ENCODE measurements around the gene TMX1.
A peak's percentile ranks its signal among the peaks of the same experiment; 100 is the strongest.

The TMX1 gene

DNA sequence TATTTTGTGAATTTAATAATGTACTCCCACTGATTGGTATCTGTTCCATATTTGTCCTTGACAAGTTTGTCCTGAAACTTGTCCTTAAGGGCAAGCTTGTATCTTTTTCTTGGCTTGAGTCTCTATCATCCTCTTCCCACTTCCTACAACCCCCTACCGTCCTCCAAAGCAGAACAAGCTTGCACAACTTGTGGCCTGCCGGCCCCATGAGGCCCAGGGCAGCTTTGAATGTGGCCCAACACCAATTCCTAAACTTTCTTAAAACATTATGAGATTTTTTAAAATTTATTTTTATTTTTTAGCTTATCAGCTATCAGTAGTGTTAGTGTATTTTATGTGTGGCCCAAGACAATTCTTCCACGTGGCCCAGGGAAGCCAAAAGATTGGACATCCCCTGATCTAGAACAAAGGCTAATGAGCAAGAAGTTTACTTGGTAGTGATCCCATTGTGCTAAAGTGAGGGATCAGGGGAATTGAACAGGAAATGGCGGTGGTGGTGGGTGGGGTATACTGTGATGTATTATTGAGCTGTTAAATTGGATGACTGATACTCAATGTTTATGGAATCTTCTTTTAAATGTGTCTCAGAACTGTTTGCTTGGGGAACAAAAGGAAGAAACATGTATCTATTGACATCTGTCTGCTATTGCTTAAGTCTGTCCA lies 37.8 kb downstream of the TMX1 start:
- Histone ChIP-seq H3K36me3 (ENCODE audit: insufficient read depth, low read length) (no peaks in the 10 kb centered on the region), H3K9me3 (ENCODE audit: low read length) (no peaks in the 10 kb centered on the region), H3K4me1 (ENCODE audit: insufficient read depth, low read length) (no peaks in the 10 kb centered on the region), H3K27ac (ENCODE audit: low read depth, low read length) (no peak overlapping the region), H3K4me3 (ENCODE audit: low read depth in 1 of 2, low read length in 2 of 2) (no peak overlapping the region), H3K27me3 (ENCODE audit: control insufficient read depth in 1 of 2, insufficient read depth in 2 of 2, low read length in 2 of 2) (no peaks in the 10 kb centered on the region), H3K9ac (ENCODE audit: low read length) (no peak overlapping the region)

DNA sequence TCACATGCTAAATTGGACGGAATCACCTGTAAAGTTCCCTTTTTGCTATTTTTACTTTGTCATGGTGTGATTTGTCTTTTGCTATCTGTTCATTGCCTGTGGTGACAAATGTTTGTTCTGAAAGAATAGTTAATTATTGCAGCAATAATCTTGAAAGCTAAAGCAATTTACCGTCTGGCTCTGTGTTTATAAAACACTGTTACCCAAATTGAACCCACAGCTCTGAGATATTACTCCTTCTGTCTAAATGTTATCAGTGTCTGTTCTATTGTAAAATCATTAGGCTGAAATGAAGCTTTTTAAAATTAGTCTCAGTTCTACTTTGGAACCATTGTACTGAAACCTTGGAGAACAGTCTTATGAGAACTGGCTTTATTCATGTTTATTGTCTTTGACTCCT lies 42.5 kb downstream of the TMX1 start:
- Histone ChIP-seq H3K4me3 (ENCODE audit: low read depth in 1 of 2, low read length in 2 of 2) (no peak overlapping the region), H3K36me3 (ENCODE audit: insufficient read depth, low read length) (no peaks in the 10 kb centered on the region), H3K27ac (ENCODE audit: low read depth, low read length) (no peak overlapping the region), H3K27me3 (ENCODE audit: control insufficient read depth in 1 of 2, insufficient read depth in 2 of 2, low read length in 2 of 2) (no peaks in the 10 kb centered on the region), H3K4me1 (ENCODE audit: insufficient read depth, low read length) (no peaks in the 10 kb centered on the region), H3K9me3 (ENCODE audit: low read length) (no peaks in the 10 kb centered on the region), H3K9ac (ENCODE audit: low read length) (no peak overlapping the region)

DNA sequence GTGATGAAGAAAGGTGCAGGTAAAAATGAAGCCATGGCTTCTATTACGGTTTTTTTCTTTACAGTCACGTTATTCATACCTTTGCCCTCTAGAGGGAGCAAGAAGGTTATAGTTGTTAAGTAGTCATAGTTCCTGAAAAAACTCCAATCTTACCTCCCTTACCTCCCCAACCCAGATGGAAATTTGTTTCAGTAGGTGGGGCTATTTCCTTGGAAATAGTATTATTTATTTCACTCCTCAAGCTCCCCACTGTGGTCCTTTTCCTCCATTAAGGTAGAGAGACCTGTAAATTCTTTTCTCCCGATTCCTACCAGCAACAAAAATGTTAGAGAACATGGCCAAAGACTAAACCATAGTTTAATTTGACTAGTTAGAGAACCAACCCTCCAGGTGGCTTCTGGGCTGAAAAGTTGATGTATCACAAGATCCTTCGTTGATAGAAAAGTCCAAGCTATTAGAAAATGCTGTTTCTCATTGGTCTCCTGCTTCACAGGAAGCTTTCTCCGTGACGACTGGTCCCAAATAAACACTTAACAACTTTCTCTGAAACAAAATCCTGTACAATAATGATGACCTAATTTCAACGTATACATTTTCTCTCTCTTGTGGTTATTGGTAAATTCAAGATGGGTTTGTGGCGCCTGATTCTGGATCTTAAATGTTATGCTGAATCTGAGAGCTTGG lies 43.5 kb downstream of the TMX1 start:
- H3K27ac ChIP-seq (ENCODE audit: low read depth, low read length) = no peak overlapping the region
- H3K9me3 ChIP-seq (ENCODE audit: low read length) = no peaks in the 10 kb centered on the region

DNA sequence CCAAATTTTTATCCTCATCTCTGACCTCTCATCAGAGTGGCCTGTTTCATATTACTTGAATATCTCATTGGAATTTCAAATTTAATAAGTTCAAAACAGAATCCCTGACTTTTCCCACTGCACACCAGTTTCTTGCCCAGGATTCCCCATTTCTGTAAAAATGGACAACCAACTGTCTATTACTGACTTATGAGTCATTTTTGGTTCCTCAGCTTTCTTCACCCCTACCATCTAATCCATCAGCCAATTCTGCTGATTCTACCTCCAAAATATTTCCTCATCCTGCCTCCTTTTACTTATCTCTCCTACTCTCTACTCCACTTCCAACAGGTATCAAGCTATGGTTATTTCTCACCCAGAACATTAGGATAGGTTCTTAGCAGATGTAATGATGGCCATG lies 44.2 kb downstream of the TMX1 start:
- Histone ChIP-seq H3K9ac (ENCODE audit: low read length) (no peak overlapping the region), H3K4me3 (ENCODE audit: low read depth in 1 of 2, low read length in 2 of 2) (no peak overlapping the region), H3K9me3 (ENCODE audit: low read length) (no peaks in the 10 kb centered on the region), H3K36me3 (ENCODE audit: insufficient read depth, low read length) (no peaks in the 10 kb centered on the region), H3K4me1 (ENCODE audit: insufficient read depth, low read length) (no peaks in the 10 kb centered on the region), H3K27ac (ENCODE audit: low read depth, low read length) (no peak overlapping the region), H3K27me3 (ENCODE audit: control insufficient read depth in 1 of 2, insufficient read depth in 2 of 2, low read length in 2 of 2) (no peaks in the 10 kb centered on the region)

More for the DNA sequence above, 43.5 kb downstream of the TMX1 start:
- Histone ChIP-seq H3K4me3 (ENCODE audit: low read depth in 1 of 2, low read length in 2 of 2) (no peak overlapping the region), H3K36me3 (ENCODE audit: insufficient read depth, low read length) (no peaks in the 10 kb centered on the region), H3K4me1 (ENCODE audit: insufficient read depth, low read length) (no peaks in the 10 kb centered on the region), H3K9ac (ENCODE audit: low read length) (no peak overlapping the region), H3K27me3 (ENCODE audit: control insufficient read depth in 1 of 2, insufficient read depth in 2 of 2, low read length in 2 of 2) (no peaks in the 10 kb centered on the region)

DNA sequence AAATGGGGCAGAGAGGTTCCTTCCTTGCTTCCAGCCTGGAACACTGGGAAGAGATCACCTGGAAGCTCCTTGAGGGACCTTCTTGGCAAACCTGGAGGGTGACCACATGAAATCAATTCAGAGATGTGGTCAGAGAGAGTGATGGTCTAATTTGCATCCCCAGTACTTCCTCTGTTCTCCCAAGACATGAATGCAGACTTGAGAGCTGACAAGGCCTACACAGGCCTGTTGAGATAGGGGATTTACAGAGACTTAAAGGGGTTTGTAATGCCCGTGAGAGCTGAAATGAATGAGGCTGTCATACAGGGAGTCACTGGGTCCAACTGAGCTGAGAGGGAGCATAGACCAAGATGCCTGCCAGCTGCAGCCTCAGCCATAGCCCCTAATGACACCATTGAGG lies 45.1 kb downstream of the TMX1 start:
- Histone ChIP-seq H3K4me3 (ENCODE audit: low read depth in 1 of 2, low read length in 2 of 2) (no peak overlapping the region), H3K9ac (ENCODE audit: low read length) (no peak overlapping the region), H3K27ac (ENCODE audit: low read depth, low read length) (no peak overlapping the region), H3K27me3 (ENCODE audit: control insufficient read depth in 1 of 2, insufficient read depth in 2 of 2, low read length in 2 of 2) (no peaks in the 10 kb centered on the region), H3K9me3 (ENCODE audit: low read length) (no peaks in the 10 kb centered on the region), H3K36me3 (ENCODE audit: insufficient read depth, low read length) (no peaks in the 10 kb centered on the region), H3K4me1 (ENCODE audit: insufficient read depth, low read length) (no peaks in the 10 kb centered on the region)

DNA sequence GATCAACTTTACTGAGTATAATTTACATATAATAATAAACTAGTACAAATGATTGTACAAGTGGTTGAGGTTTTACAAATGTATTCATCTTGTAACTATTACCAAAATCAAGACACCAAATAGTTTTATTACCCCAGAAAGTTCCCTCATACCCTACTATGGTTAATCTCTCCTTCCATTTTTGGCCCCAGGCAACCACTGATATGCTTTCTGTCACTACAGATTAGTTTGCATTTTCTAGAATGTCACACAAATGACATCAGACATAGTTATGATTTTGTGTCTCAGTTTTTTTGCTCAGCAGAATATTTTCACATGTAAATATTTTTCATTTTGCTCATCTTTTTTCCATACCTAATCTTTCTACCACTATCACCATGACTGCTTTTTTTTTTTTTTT lies 49.1 kb downstream of the TMX1 start:
- Histone ChIP-seq H3K4me3 (ENCODE audit: low read depth in 1 of 2, low read length in 2 of 2) (no peak overlapping the region), H3K4me1 (ENCODE audit: insufficient read depth, low read length) (peaks cover 25% of the 10 kb centered on the region), H3K27ac (ENCODE audit: low read depth, low read length) (no peak overlapping the region), H3K9ac (ENCODE audit: low read length) (no peak overlapping the region), H3K9me3 (ENCODE audit: low read length) (no peaks in the 10 kb centered on the region), H3K36me3 (ENCODE audit: insufficient read depth, low read length) (no peaks in the 10 kb centered on the region), H3K27me3 (ENCODE audit: control insufficient read depth in 1 of 2, insufficient read depth in 2 of 2, low read length in 2 of 2) (no peaks in the 10 kb centered on the region)

DNA sequence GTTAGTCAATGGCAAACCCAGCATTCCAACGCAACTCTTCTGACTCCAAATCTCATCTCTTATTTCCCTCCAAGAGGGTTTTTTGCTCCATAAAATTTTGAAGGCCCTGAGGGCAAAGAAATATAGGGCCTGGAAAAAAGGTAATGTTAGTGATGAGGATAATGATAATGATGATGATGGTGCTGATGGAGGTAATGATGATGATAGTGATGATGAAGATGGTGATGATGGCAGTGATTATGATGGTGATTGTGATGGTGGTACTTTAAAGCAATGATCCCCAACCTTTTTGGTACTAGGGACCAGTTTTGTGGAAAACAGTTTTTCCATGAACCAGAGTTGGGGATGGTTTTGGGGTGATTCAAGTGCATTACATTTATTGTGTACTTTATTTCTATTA lies 50.1 kb downstream of the TMX1 start:
- H3K36me3 ChIP-seq (ENCODE audit: insufficient read depth, low read length) = no peaks in the 10 kb centered on the region
- H3K4me1 ChIP-seq (ENCODE audit: insufficient read depth, low read length) = peaks cover 25% of the 10 kb centered on the region
- no peak overlapping the region for H3K4me3 ChIP-seq (ENCODE audit: low read depth in 1 of 2, low read length in 2 of 2)
- H3K9ac ChIP-seq (ENCODE audit: low read length) = no peak overlapping the region
- no peaks in the 10 kb centered on the region for H3K9me3 ChIP-seq (ENCODE audit: low read length)
- no peak overlapping the region for H3K27ac ChIP-seq (ENCODE audit: low read depth, low read length)
- H3K27me3 ChIP-seq (ENCODE audit: control insufficient read depth in 1 of 2, insufficient read depth in 2 of 2, low read length in 2 of 2) = no peaks in the 10 kb centered on the region

DNA sequence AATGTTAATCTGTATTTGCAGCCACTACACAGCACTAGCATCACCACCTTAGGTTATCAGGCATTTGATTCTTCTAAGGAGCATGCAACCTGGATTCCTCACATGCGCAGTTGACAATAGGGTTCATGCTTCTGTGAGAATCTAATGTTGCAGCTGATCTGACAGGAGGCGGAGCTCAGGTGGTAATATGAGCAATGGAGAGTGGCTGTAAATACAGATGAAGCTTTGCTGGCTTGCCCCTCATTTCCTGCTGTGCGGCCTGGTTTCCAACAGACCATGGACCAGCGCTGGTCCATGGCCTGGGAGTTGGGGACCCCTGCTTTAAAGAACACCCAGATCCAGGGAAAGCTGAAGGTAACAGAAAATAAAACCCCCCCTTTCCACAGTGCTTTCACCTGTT lies 51.0 kb downstream of the TMX1 start:
- Histone ChIP-seq H3K4me3 (ENCODE audit: low read depth in 1 of 2, low read length in 2 of 2) (no peak overlapping the region), H3K27me3 (ENCODE audit: control insufficient read depth in 1 of 2, insufficient read depth in 2 of 2, low read length in 2 of 2) (no peaks in the 10 kb centered on the region), H3K9me3 (ENCODE audit: low read length) (no peaks in the 10 kb centered on the region), H3K27ac (ENCODE audit: low read depth, low read length) (no peak overlapping the region), H3K9ac (ENCODE audit: low read length) (no peak overlapping the region), H3K36me3 (ENCODE audit: insufficient read depth, low read length) (no peaks in the 10 kb centered on the region), H3K4me1 (ENCODE audit: insufficient read depth, low read length) (peaks cover 25% of the 10 kb centered on the region)

DNA sequence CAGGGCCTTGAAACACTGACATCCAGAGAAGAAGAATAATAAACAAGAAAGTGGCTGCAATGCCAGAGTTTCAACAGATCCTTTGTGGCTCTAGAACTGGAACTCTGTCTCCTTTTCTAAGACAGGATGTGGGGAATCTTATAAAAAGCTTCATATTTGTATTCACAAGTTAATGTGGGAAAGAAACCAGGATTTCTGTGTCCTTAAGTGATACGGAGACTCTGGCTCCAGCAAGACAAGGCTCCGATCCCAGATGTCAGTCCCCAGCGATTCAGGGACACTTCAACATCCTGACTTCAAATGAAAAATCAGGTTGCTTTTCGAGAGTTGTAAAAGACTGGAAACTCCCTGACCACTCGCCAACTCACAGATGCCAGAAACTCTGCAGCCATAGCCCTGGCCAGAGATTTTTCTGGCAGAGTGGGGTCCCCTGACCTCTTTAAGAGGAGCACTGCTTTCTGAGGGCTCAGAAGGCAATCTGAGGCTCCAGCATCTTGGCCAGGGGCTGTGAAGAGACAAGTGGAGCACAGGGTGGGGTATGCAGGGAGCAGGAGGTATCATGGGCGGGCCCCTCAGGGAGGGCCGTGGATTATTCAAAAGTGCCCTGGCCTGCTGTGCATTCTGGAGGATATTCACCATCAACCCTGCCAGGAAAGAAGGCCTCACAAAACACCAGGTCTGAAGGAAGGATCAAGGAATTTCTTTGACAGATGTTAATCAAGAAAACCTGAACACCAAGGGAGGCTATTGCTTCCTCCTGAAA lies 53.3 kb downstream of the TMX1 start:
- H3K4me1 ChIP-seq (ENCODE audit: insufficient read depth, low read length) = peaks cover 25% of the 10 kb centered on the region
- H3K36me3 ChIP-seq (ENCODE audit: insufficient read depth, low read length) = no peaks in the 10 kb centered on the region
- H3K9me3 ChIP-seq (ENCODE audit: low read length) = no peaks in the 10 kb centered on the region
- peak overlapping the region; percentile 54 for H3K27ac ChIP-seq (ENCODE audit: low read depth, low read length)
- no peak overlapping the region for H3K4me3 ChIP-seq (ENCODE audit: low read depth in 1 of 2, low read length in 2 of 2)
- H3K9ac ChIP-seq (ENCODE audit: low read length) = no peak overlapping the region
- H3K27me3 ChIP-seq (ENCODE audit: control insufficient read depth in 1 of 2, insufficient read depth in 2 of 2, low read length in 2 of 2) = no peaks in the 10 kb centered on the region

DNA sequence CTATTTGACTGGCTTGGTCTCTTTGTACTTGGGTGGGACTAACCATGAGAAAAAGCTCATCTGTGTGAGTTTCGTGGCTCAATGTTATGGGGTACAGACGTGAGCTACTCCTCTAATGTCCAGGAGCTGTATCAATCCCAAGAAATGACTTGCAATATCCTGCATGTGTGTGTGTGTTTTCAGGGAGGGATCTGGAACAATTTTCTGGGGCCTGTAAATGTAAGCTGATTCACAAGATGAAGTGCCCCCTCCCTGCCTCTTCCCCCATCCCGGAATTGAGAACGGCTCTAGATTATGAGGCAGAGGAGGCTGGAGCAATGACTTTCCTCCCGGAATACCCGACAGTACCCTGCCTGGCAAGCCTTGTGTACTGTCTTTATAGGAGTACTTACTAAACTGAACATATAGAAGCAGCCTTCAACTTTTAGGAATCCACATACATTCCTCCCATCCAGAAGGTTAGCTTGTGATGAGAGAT lies 53.9 kb downstream of the TMX1 start:
- peak overlapping the region; percentile 54 for H3K27ac ChIP-seq (ENCODE audit: low read depth, low read length)
- H3K4me1 ChIP-seq (ENCODE audit: insufficient read depth, low read length) = peaks cover 25% of the 10 kb centered on the region
- H3K9ac ChIP-seq (ENCODE audit: low read length) = no peak overlapping the region
- H3K27me3 ChIP-seq (ENCODE audit: control insufficient read depth in 1 of 2, insufficient read depth in 2 of 2, low read length in 2 of 2) = no peaks in the 10 kb centered on the region
- H3K9me3 ChIP-seq (ENCODE audit: low read length) = no peaks in the 10 kb centered on the region
- no peaks in the 10 kb centered on the region for H3K36me3 ChIP-seq (ENCODE audit: insufficient read depth, low read length)
- H3K4me3 ChIP-seq (ENCODE audit: low read depth in 1 of 2, low read length in 2 of 2) = no peak overlapping the region

DNA sequence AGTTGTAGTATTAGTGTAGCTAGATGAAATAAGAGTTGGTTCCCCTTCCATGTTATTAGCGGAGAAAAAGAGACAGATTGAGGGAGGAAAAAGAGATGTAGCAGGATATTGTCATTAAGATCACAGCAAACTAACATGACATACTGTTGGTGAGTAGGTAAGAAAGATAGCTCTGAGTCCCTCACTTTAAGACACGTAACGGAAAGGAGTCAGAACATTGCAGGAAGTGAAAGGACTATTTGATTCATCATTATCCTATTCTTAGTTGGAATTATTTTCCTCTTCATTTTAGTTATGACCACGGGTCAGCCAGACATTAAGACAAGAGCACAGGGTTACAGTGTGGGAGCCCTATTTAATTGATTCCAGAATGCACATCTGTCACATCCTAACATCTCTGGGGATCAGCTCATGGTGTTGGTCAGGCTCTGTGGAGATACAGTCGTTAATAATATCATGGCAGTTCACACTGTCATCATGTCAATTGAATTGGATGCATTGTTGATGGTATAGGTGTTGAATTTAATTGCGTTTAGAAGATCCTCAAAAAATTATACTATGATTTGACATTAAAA lies 55.0 kb downstream of the TMX1 start:
- Histone ChIP-seq H3K27ac (ENCODE audit: low read depth, low read length) (no peak overlapping the region), H3K9me3 (ENCODE audit: low read length) (no peaks in the 10 kb centered on the region), H3K27me3 (ENCODE audit: control insufficient read depth in 1 of 2, insufficient read depth in 2 of 2, low read length in 2 of 2) (no peaks in the 10 kb centered on the region), H3K36me3 (ENCODE audit: insufficient read depth, low read length) (no peaks in the 10 kb centered on the region), H3K4me1 (ENCODE audit: insufficient read depth, low read length) (peaks cover 32% of the 10 kb centered on the region), H3K4me3 (ENCODE audit: low read depth in 1 of 2, low read length in 2 of 2) (no peak overlapping the region), H3K9ac (ENCODE audit: low read length) (no peak overlapping the region)
